Caco-2 (cell line): ENCODE results near the gene VWA3A. TPM values are rescaled to one million over a fixed set of nuclear protein-coding genes. Genes with fewer than 3 reads are reported as not detected.
"Not testable (repeated sequence)": the region's sequence is repeated elsewhere in the genome, so short reads cannot be mapped to it uniquely, and the experiment has no call there.

Experiments used
- BruUV-seq: library from RNA; stranded (reverse); fragments of 400-500 nt; replicated peaks from 2 replicates; lab custom pipeline; 2021; lab: Mats Ljungman, UMichigan
- CTCF ChIA-PET: fragments of 300-600 bp; sonication (Branson Sonifier 250); formaldehyde crosslinking; loops from one replicate; lab custom pipeline; 2022; ENCODE audit warnings: antibody characterized with exemption; lab: Charles Lee
- POLR2A ChIA-PET: fragments of 300-600 bp; sonication (Branson Sonifier 250); formaldehyde crosslinking; loops from one replicate; lab custom pipeline; 2022; ENCODE audit warnings: antibody characterized with exemption; lab: Charles Lee
- DNase-seq, 2 experiments: peaks; one replicate each; pipeline versions ENCODE4 v3.0.0 to v3.0.0-alpha.2; 2020 to 2022
- H3K27me3 ChIP-seq: replicated peaks from 2 replicates; pipeline ENCODE4 v1.6.0; 2011; ENCODE audit warnings: low read length; ENCODE audit not compliant: control insufficient read depth, insufficient read depth
- H3K36me3 ChIP-seq: 2 replicates; pipeline ENCODE4 v1.5.1; 2011; ENCODE audit warnings: low read length; ENCODE audit not compliant: control insufficient read depth, insufficient read depth
- H3K4me1 ChIP-seq: fragments of 250-450 bp; sonication (Bioruptor Pico); 2 replicates; pipeline ENCODE4 v1.5.1; 2020; ENCODE audit warnings: mild to moderate bottlenecking
- H3K4me3 ChIP-seq: 2 replicates; pipeline ENCODE4 v1.5.1; 2011; ENCODE audit warnings: low read depth, mild to moderate bottlenecking, control low read depth, low read length
- H3K9me3 ChIP-seq: fragments of 250-450 bp; sonication (Bioruptor Pico); 2 replicates; pipeline ENCODE4 v1.5.1; 2020; ENCODE audit warnings: mild to moderate bottlenecking, moderate library complexity
- H3K27ac Mint-ChIP-seq: one replicate; pipeline ENCODE4 v1.8.0; 2022; ENCODE audit warnings: mixed read lengths; ENCODE audit not compliant: unreplicated experiment
- H3K27me3 Mint-ChIP-seq: one replicate; pipeline ENCODE4 v1.8.0; 2022; ENCODE audit warnings: mixed read lengths; ENCODE audit not compliant: insufficient read depth, unreplicated experiment
- H3K36me3 Mint-ChIP-seq: one replicate; pipeline ENCODE4 v1.8.0; 2022; ENCODE audit warnings: mild to moderate bottlenecking, mixed read lengths; ENCODE audit not compliant: insufficient read depth, unreplicated experiment
- H3K4me1 Mint-ChIP-seq: one replicate; pipeline ENCODE4 v1.8.0; 2022; ENCODE audit warnings: low read depth, mixed read lengths; ENCODE audit not compliant: unreplicated experiment
- H3K4me3 Mint-ChIP-seq: one replicate; pipeline ENCODE4 v1.8.0; 2022; ENCODE audit warnings: mild to moderate bottlenecking, moderate library complexity, mixed read lengths; ENCODE audit not compliant: unreplicated experiment
- H3K9me3 Mint-ChIP-seq: one replicate; pipeline ENCODE4 v1.8.0; 2022; ENCODE audit warnings: mixed read lengths; ENCODE audit not compliant: unreplicated experiment
- intact Hi-C: fragments of 100-400 bp; cut with micrococcal nuclease; formaldehyde crosslinking; loops from one replicate; pipeline ENCODE4 v1.10.0; 2022; ENCODE audit not compliant: unreplicated experiment
- total RNA-seq: library from RNA; stranded (reverse); gene quantifications from 2 replicates; pipeline ENCODE4 v1.2.3, GENCODE V29; 2022
- TF ChIP-seq, protein P1 (sequence below), 2 experiments: fragments of 200-600 bp in 1 of 2; IDR thresholded peaks; 1 replicate in 1 of 2; 2 replicates in 1 of 2; pipeline versions ENCODE4 v1.5.1 to v1.8.0; 2011 to 2022; ENCODE audit warnings: antibody characterized with exemption in 1 of 2, control low read depth in 1 of 2, inconsistent platforms in 1 of 2, low read depth in 1 of 2, low read length in 1 of 2, mild to moderate bottlenecking in 1 of 2, moderate library complexity in 1 of 2; ENCODE audit not compliant: insufficient read depth in 1 of 2, severe bottlenecking in 1 of 2, unreplicated experiment in 1 of 2

Gene VWA3A
- total RNA-seq, 1 experiment from 2014 or later = not detected

DNA sequence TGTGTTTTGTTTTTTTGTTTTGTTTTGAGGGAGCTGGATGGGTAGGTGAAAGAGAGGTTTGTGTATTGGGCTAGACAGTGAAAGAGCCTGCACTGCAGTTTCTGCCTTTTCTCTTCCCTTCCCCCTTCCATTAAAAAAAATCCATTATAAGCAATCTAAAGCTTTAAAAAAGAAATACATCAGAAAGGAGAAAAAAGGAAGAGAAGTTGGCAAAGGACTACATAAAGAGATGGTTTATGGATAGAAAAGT is 103.0 kb downstream of the VWA3A start:
- intact Hi-C loops = loop anchor here (1.0 kb wide), 1 partner anchor 102 kb away; the partner anchor contains the start of gene POLR3E
- Histone ChIP-seq H3K36me3 (no peaks in the 10 kb centered on the region), H3K4me1 (peaks cover 8% of the 10 kb centered on the region; the same call in 1 of the 2 replicates), H3K27me3 (no peaks in the 10 kb centered on the region), H3K9me3 (no peaks in the 10 kb centered on the region), H3K4me3 (no peak overlapping the region)
- no peaks in the 10 kb centered on the region for H3K9me3 Mint-ChIP-seq
- H3K36me3 Mint-ChIP-seq = peaks cover 23% of the 10 kb centered on the region
- H3K27me3 Mint-ChIP-seq = peaks cover 3% of the 10 kb centered on the region
- BruUV-seq = no TSS peak
- peak overlapping the region; percentile 98 for H3K27ac Mint-ChIP-seq
- peaks cover 7% of the 10 kb centered on the region for H3K4me1 Mint-ChIP-seq
- ChIA-PET CTCF (interaction anchor here (0.7 kb wide), 1 partner anchor 105 kb away, joined by 3 read pairs; no protein-coding TSS in a partner anchor), POLR2A (no interaction called here)
- TF ChIP-seq, protein P1, sequence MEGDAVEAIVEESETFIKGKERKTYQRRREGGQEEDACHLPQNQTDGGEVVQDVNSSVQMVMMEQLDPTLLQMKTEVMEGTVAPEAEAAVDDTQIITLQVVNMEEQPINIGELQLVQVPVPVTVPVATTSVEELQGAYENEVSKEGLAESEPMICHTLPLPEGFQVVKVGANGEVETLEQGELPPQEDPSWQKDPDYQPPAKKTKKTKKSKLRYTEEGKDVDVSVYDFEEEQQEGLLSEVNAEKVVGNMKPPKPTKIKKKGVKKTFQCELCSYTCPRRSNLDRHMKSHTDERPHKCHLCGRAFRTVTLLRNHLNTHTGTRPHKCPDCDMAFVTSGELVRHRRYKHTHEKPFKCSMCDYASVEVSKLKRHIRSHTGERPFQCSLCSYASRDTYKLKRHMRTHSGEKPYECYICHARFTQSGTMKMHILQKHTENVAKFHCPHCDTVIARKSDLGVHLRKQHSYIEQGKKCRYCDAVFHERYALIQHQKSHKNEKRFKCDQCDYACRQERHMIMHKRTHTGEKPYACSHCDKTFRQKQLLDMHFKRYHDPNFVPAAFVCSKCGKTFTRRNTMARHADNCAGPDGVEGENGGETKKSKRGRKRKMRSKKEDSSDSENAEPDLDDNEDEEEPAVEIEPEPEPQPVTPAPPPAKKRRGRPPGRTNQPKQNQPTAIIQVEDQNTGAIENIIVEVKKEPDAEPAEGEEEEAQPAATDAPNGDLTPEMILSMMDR (IDR thresholded peaks at IDR 0.05; ENCODE audit: insufficient read depth in 1 of 2, low read depth in 1 of 2, low read length in 1 of 2, severe bottlenecking in 1 of 2, unreplicated experiment in 1 of 2) = no peak
- no peak for DNase-seq
- H3K4me3 Mint-ChIP-seq = peak overlapping the region; percentile 73

DNA sequence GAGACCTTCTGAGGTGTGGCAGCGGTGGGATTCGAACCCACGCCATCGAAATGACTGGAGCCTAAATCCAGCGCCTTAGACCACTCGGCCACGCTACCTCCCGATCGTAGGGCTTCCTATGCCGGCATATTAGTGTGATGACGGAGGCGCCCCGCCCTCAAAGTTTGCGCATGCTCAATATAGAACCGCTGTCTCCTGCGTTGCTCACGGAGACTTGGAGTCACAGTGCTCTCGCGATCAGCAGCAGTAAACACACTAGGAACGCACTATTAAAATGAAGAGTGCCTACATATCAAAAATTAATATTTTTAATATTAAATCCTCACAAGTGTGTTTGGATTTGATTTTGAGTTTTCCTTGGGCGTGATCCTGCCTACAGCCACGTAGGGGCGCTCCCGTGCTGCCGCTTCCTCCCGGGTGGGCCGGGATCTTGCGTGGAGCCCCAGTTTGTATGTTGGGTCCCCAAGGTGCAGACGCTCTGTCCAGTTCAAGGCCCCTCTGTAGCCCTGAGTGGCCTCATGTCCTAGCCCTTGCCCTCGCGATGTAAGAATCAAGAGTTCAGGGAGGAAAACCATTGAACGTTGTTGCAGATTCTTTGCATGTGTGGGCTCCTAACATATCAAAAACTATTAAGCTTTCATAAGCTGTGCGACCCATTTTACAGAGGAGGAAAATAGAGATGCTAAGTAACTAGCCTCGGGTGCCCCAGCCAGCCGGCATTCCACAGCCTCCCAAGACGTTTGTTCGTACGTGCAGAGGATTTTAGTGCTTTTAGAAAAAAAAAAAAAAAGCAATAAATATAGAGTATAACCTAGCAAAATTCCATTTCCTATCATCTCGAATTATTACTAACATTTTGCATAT is 103.6 kb downstream of the VWA3A start:
- peak overlapping the region; percentile 73 for H3K4me3 Mint-ChIP-seq
- H3K27me3 Mint-ChIP-seq = peaks cover 3% of the 10 kb centered on the region
- peaks cover 7% of the 10 kb centered on the region for H3K4me1 Mint-ChIP-seq
- H3K4me3 ChIP-seq = peak overlapping the region; percentile 60
- no peaks in the 10 kb centered on the region for H3K9me3 ChIP-seq
- no peaks in the 10 kb centered on the region for H3K36me3 ChIP-seq
- intact Hi-C loops = loop anchor here (1.0 kb wide), 1 partner anchor 101 kb away; the partner anchor contains the start of gene POLR3E
- POLR2A ChIA-PET = no interaction called here
- CTCF ChIA-PET = interaction anchor here (0.6 to 0.7 kb wide), 3 partner anchors 10 to 198 kb away, joined by 4 to 7 read pairs (median 5); partner anchors contain the start of gene EEF2K
- TF ChIP-seq, protein P1 (IDR thresholded peaks at IDR 0.05; ENCODE audit: insufficient read depth in 1 of 2, low read depth in 1 of 2, low read length in 1 of 2, severe bottlenecking in 1 of 2, unreplicated experiment in 1 of 2) = peak; percentile 73 to 85
- DNase-seq = peak; percentile 83 to 91
- no TSS peak for BruUV-seq
- no peaks in the 10 kb centered on the region for H3K27me3 ChIP-seq
- H3K36me3 Mint-ChIP-seq = peaks cover 19% of the 10 kb centered on the region
- H3K27ac Mint-ChIP-seq = peak overlapping the region; percentile 98
- H3K9me3 Mint-ChIP-seq = no peaks in the 10 kb centered on the region
- peaks cover 8% of the 10 kb centered on the region; the same call in 1 of the 2 replicates for H3K4me1 ChIP-seq

DNA sequence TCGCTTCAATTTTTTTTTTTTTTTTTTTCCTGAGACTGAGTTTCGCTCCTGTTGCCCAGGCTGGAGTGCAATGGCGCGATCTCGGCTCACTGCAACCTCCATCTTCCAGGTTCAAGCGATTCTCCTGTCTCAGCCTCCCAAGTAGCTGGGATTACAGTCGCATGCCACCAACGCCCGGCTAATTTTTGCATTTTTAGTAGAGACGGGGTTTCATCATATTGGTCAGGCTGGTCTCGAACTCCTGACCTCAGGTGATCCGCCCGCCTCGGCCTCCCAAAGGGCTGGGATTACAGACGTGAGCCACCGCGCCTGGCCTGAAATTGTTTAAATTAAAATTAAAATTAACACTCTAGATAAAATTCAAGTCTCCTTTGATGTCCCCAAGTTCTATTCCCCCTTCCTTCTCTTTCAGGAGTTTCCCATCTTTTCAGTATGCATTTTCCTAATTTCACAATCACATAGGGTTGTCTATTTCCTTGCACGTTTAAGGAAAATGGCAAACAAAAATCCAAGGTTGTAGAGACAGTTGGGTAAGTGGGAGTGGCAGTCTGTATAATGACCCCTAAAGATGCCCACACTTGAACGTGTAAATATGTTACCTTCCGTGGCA is 104.3 kb downstream of the VWA3A start:
- H3K27ac Mint-ChIP-seq, POLR2A ChIA-PET, BruUV-seq, H3K4me1 ChIP-seq, H3K4me3 ChIP-seq, intact Hi-C loops, H3K27me3 Mint-ChIP-seq, H3K4me1 Mint-ChIP-seq, DNase-seq, H3K27me3 ChIP-seq, H3K36me3 ChIP-seq, H3K9me3 ChIP-seq, H3K9me3 Mint-ChIP-seq: not testable (repeated sequence)
- H3K4me3 Mint-ChIP-seq = peak overlapping the region; percentile 73
- CTCF ChIA-PET = interaction anchor here (0.6 to 0.7 kb wide), 4 partner anchors 9 to 198 kb away, joined by 4 to 7 read pairs (median 5); partner anchors contain the start of gene EEF2K
- H3K36me3 Mint-ChIP-seq = peaks cover 17% of the 10 kb centered on the region
